Gastroesophageal sphincter (tissue), 3 donors: ENCODE results near the gene EXPH5.

Experiments used
- POLR2AphosphoS5 ChIP-seq: sonication (generic); formaldehyde crosslinking; IDR thresholded peaks from one replicate; pipeline ENCODE4 v1.6.1; 2017; ENCODE audit warnings: antibody characterized with exemption
- TF ChIP-seq, protein P1 (sequence below), 4 experiments: fragments of 200-600 bp in 2 of 4; fragments of 450-650 bp in 2 of 4; sonication (generic) in 1 of 4; IDR thresholded peaks; one replicate each; pipeline ENCODE4 v1.5.1; 2017 to 2019; ENCODE audit warnings: antibody characterized with exemption in 4 of 4, mild to moderate bottlenecking in 2 of 4, moderate library complexity in 2 of 4

DNA sequence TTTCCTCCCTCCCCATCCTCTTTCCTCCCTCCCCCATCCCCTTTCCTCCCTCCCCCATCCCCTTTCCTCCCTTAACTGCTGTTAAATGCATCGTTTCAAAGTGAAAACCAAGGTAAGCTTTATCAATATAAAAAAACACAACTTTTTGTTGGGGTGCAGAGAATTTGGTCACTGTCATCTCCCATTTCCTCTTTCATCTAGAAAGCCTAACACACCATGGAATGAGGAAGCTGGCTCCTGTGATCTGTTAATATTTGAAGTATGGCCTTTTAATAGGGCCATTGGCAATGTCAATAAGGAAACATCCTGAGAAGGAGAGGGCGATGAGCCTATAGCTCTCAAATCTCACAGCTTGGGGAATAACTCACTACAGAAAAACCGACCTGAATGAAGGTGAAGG lies 7.0 kb downstream of the EXPH5 start:
- TF ChIP-seq, protein P1, sequence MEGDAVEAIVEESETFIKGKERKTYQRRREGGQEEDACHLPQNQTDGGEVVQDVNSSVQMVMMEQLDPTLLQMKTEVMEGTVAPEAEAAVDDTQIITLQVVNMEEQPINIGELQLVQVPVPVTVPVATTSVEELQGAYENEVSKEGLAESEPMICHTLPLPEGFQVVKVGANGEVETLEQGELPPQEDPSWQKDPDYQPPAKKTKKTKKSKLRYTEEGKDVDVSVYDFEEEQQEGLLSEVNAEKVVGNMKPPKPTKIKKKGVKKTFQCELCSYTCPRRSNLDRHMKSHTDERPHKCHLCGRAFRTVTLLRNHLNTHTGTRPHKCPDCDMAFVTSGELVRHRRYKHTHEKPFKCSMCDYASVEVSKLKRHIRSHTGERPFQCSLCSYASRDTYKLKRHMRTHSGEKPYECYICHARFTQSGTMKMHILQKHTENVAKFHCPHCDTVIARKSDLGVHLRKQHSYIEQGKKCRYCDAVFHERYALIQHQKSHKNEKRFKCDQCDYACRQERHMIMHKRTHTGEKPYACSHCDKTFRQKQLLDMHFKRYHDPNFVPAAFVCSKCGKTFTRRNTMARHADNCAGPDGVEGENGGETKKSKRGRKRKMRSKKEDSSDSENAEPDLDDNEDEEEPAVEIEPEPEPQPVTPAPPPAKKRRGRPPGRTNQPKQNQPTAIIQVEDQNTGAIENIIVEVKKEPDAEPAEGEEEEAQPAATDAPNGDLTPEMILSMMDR (IDR thresholded peaks at IDR 0.05) = no peak
- TF ChIP-seq POLR2AphosphoS5 = no peak
